ENCODE data around the gene MORN1.

- TF ChIP-seq POLR2A (IDR thresholded peaks at IDR 0.05; ENCODE audit: low read length), result no peak
- no peak for TF ChIP-seq GATA1 (IDR thresholded peaks at IDR 0.05; ENCODE audit: low read depth, low read length)
These were observed 113.4 kb downstream of the MORN1 start for GRCh38 chr1:2277741-2278488.

All from erythroblast (primary cell).